ENCODE data around the gene DNAH7. TPM values are rescaled to one million over a fixed set of nuclear protein-coding genes. Genes with fewer than 3 reads are reported as not detected.

Gene DNAH7
- total and polyA plus RNA-seq, 2 donors (not counting 1 experiment from before 2014, with no cell fraction given), result 0.37 to 0.99 TPM

DNA sequence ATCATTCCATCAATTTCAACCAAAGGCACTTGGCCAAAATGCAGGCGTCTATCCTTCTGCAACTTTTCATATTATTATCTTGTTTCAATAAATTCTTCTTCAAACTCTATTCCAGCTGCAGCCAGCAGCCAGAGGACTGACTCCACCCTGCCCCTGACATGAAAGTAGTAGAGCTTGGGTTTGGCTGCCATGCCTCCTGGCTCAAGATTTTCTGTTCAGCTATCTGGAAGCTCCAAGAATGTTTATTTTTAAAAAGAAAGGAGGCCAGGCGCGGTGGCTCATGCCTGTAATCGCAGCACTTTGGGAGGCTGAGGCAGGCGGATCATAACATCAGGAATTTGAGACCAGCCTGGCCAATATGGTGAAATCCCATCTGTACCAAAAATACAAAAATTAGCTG lies 4.9 kb downstream of the DNAH7 start:
- Histone ChIP-seq H3K4me3 (replicated peaks in 1 of 4; ENCODE audit: control extremely low read depth in 1 of 4, insufficient read depth in 1 of 4, low read depth in 3 of 4, low read length in 4 of 4) (no peak overlapping the region), H2AFZ (ENCODE audit: low read length) (no peak overlapping the region), H3K36me3 (ENCODE audit: control insufficient read depth, insufficient read depth, low read length) (no peaks in the 10 kb centered on the region), H3K9me3 (ENCODE audit: control insufficient read depth, insufficient read depth, low read depth, low read length) (no peaks in the 10 kb centered on the region), H3K9ac (ENCODE audit: insufficient read depth, low read length) (no peak overlapping the region), H3K27ac (ENCODE audit: insufficient read depth, low read length) (no peak overlapping the region), H3K4me2 (ENCODE audit: extremely low read depth, insufficient read depth, low read length) (no peak overlapping the region), H3K4me1 (ENCODE audit: control insufficient read depth, extremely low read depth, insufficient read depth, low read length) (no peaks in the 10 kb centered on the region), H4K20me1 (ENCODE audit: control insufficient read depth, extremely low read depth, insufficient read depth, low read length) (no peaks in the 10 kb centered on the region), H3K27me3 (ENCODE audit: control insufficient read depth, insufficient read depth, low read length) (no peaks in the 10 kb centered on the region), H3K79me2 (ENCODE audit: control insufficient read depth, insufficient read depth, low read length) (no peaks in the 10 kb centered on the region)
- TF ChIP-seq, protein P1, sequence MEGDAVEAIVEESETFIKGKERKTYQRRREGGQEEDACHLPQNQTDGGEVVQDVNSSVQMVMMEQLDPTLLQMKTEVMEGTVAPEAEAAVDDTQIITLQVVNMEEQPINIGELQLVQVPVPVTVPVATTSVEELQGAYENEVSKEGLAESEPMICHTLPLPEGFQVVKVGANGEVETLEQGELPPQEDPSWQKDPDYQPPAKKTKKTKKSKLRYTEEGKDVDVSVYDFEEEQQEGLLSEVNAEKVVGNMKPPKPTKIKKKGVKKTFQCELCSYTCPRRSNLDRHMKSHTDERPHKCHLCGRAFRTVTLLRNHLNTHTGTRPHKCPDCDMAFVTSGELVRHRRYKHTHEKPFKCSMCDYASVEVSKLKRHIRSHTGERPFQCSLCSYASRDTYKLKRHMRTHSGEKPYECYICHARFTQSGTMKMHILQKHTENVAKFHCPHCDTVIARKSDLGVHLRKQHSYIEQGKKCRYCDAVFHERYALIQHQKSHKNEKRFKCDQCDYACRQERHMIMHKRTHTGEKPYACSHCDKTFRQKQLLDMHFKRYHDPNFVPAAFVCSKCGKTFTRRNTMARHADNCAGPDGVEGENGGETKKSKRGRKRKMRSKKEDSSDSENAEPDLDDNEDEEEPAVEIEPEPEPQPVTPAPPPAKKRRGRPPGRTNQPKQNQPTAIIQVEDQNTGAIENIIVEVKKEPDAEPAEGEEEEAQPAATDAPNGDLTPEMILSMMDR (conservative IDR thresholded peaks at IDR 0.05 in 1 of 2, IDR thresholded peaks at IDR 0.05 in 1 of 2; ENCODE audit: low read depth in 1 of 2, low read length in 2 of 2), result no peak
- no peak for TF ChIP-seq EZH2 (IDR thresholded peaks at IDR 0.05; ENCODE audit: low read length, missing control alignments)
- no peak for DNase-seq (ENCODE audit: low read depth in 2 of 2)

DNA sequence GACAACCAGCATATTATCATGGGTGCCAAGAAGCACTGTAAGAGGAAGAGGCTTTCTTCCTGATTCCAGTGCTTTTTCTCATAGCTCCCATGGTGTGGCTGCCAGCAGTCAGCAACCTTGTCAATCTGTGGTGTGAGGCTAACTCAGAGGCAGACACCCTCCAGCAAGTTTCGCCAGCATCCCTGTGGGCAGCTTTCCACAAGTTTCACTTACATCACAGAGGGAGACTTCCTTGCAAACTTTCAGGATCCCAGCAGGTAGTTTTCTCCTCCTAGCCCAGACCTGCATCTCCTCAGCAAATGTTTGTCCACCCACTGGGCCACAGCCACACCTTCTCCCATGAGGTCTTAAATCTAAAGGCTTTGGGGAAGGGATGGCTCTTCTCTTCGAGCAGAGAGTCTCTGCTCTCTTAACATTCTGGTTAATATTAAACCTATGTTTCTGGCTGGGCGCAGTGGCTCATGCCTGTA lies 9.1 kb downstream of the DNAH7 start:
- peak in 1 of 2 donors; percentile 11 for DNase-seq (ENCODE audit: low read depth in 2 of 2)
- TF ChIP-seq, protein P1 (conservative IDR thresholded peaks at IDR 0.05 in 1 of 2, IDR thresholded peaks at IDR 0.05 in 1 of 2; ENCODE audit: low read depth in 1 of 2, low read length in 2 of 2), result no peak
- TF ChIP-seq EZH2 (IDR thresholded peaks at IDR 0.05; ENCODE audit: low read length, missing control alignments), result no peak
- no peaks in the 10 kb centered on the region for H3K9me3 ChIP-seq (ENCODE audit: control insufficient read depth, insufficient read depth, low read depth, low read length)

DNA sequence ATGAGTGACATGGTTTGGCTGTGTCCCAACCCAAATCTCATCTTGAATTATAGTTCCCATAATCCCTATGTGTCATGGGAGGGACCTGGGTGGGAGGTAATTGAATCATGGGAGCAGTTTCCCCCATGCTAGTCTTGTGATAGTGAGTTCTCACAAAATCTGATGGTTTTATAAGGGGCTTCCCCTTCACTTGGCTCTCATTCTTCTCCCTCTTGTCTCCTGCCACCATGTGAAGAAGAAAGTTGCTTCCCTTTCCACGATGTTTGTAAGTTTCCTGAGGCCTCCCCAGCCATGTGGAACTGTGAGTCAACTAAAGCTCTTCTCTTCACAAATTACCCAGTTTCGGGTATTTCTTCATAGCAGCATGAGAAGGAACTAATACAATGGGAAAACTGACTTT lies 14.0 kb downstream of the DNAH7 start:
- H3K4me2 ChIP-seq (ENCODE audit: extremely low read depth, insufficient read depth, low read length), result no peak overlapping the region
- no peaks in the 10 kb centered on the region for H4K20me1 ChIP-seq (ENCODE audit: control insufficient read depth, extremely low read depth, insufficient read depth, low read length)
- no peaks in the 10 kb centered on the region for H3K79me2 ChIP-seq (ENCODE audit: control insufficient read depth, insufficient read depth, low read length)
- no peak for DNase-seq (ENCODE audit: low read depth in 2 of 2)
- H3K9ac ChIP-seq (ENCODE audit: insufficient read depth, low read length), result no peak overlapping the region
- no peak overlapping the region for H3K4me3 ChIP-seq (replicated peaks in 1 of 4; ENCODE audit: control extremely low read depth in 1 of 4, insufficient read depth in 1 of 4, low read depth in 3 of 4, low read length in 4 of 4)
- no peak overlapping the region for H2AFZ ChIP-seq (ENCODE audit: low read length)
- no peaks in the 10 kb centered on the region for H3K27me3 ChIP-seq (ENCODE audit: control insufficient read depth, insufficient read depth, low read length)
- TF ChIP-seq EZH2 (IDR thresholded peaks at IDR 0.05; ENCODE audit: low read length, missing control alignments), result no peak
- TF ChIP-seq, protein P1 (conservative IDR thresholded peaks at IDR 0.05 in 1 of 2, IDR thresholded peaks at IDR 0.05 in 1 of 2; ENCODE audit: low read depth in 1 of 2, low read length in 2 of 2), result no peak
- H3K9me3 ChIP-seq (ENCODE audit: control insufficient read depth, insufficient read depth, low read depth, low read length), result no peaks in the 10 kb centered on the region
- H3K27ac ChIP-seq (ENCODE audit: insufficient read depth, low read length), result no peak overlapping the region
- no peaks in the 10 kb centered on the region for H3K4me1 ChIP-seq (ENCODE audit: control insufficient read depth, extremely low read depth, insufficient read depth, low read length)
- H3K36me3 ChIP-seq (ENCODE audit: control insufficient read depth, insufficient read depth, low read length), result no peaks in the 10 kb centered on the region

More for the DNA sequence above, 9.1 kb downstream of the DNAH7 start:
- no peak overlapping the region for H3K27ac ChIP-seq (ENCODE audit: insufficient read depth, low read length)
- H3K4me2 ChIP-seq (ENCODE audit: extremely low read depth, insufficient read depth, low read length), result no peak overlapping the region
- H3K4me1 ChIP-seq (ENCODE audit: control insufficient read depth, extremely low read depth, insufficient read depth, low read length), result no peaks in the 10 kb centered on the region
- H4K20me1 ChIP-seq (ENCODE audit: control insufficient read depth, extremely low read depth, insufficient read depth, low read length), result no peaks in the 10 kb centered on the region
- H3K9ac ChIP-seq (ENCODE audit: insufficient read depth, low read length), result no peak overlapping the region
- no peaks in the 10 kb centered on the region for H3K36me3 ChIP-seq (ENCODE audit: control insufficient read depth, insufficient read depth, low read length)
- no peak overlapping the region for H2AFZ ChIP-seq (ENCODE audit: low read length)
- H3K4me3 ChIP-seq (replicated peaks in 1 of 4; ENCODE audit: control extremely low read depth in 1 of 4, insufficient read depth in 1 of 4, low read depth in 3 of 4, low read length in 4 of 4), result no peak overlapping the region
- no peaks in the 10 kb centered on the region for H3K27me3 ChIP-seq (ENCODE audit: control insufficient read depth, insufficient read depth, low read length)
- H3K79me2 ChIP-seq (ENCODE audit: control insufficient read depth, insufficient read depth, low read length), result no peaks in the 10 kb centered on the region

Data from fibroblast of lung (primary cell).